ENCODE measurements around the gene CCNC.

DNA sequence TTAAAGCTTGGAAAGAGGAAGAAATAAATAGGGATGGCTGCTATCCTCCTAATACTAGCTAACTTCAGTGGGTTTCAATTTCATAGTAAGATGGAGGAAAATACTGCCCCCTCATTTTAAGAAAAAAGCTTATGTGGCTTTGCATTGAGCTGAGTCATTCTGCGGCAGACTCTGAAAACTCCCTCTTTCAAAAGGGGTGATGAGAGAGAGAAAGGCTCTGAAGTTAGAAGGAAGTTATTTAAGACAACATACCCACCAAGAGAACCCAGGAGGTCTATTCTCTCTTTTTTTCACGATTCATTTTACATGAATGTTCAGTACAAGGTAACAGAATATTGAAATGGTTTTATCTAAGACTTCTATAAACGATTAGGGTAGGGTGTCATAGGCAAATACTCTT lies 42.7 kb upstream of the CCNC start:
- TF ChIP-seq TAF1 (IDR thresholded peaks at IDR 0.05; ENCODE audit: borderline replicate concordance, low read depth, low read length) (no peak), POLR2AphosphoS5 (IDR thresholded peaks at IDR 0.05; ENCODE audit: low read depth, low read length) (no peak)
